KMS-11 (cell line): ENCODE measurements around the gene SKI.

Experiments
- H2AFZ ChIP-seq: fragments of 200-600 bp; sonication (generic); 2 replicates; pipeline ENCODE4 v1.6.1; 2016; ENCODE audit warnings: antibody characterized with exemption, mixed run types, low read depth
- H3K27ac ChIP-seq: fragments of 200-600 bp; sonication (generic); 2 replicates; pipeline ENCODE4 v1.6.1; 2016; ENCODE audit warnings: mild to moderate bottlenecking, mixed run types
- H3K27me3 ChIP-seq: fragments of 200-600 bp; sonication (generic); 2 replicates; pipeline ENCODE4 v1.6.1; 2017; ENCODE audit warnings: mild to moderate bottlenecking, low read depth, mixed run types, moderate library complexity; ENCODE audit not compliant: insufficient read depth
- H3K36me3 ChIP-seq: fragments of 200-600 bp; sonication (generic); 2 replicates; pipeline ENCODE4 v1.6.1; 2017; ENCODE audit warnings: mild to moderate bottlenecking, mixed run types; ENCODE audit not compliant: insufficient read depth
- H3K4me1 ChIP-seq: fragments of 200-600 bp; sonication (generic); 2 replicates; pipeline ENCODE4 v1.6.1; 2016; ENCODE audit warnings: mild to moderate bottlenecking, low read depth, mixed run types; ENCODE audit not compliant: poor library complexity, severe bottlenecking
- H3K4me2 ChIP-seq: fragments of 200-600 bp; sonication (generic); 2 replicates; pipeline ENCODE4 v1.7.0; 2016; ENCODE audit warnings: mild to moderate bottlenecking, mixed run types
- H3K4me3 ChIP-seq: fragments of 200-600 bp; sonication (generic); IDR thresholded peaks from 2 replicates; pipeline ENCODE4 v1.6.1; 2017; ENCODE audit warnings: low read depth, low read length, mixed read lengths; ENCODE audit not compliant: insufficient read depth
- H3K79me2 ChIP-seq: fragments of 200-600 bp; sonication (generic); 2 replicates; pipeline ENCODE4 v1.6.1; 2016; ENCODE audit warnings: low read depth, mixed run types; ENCODE audit not compliant: insufficient read depth
- H3K9ac ChIP-seq: fragments of 200-600 bp; sonication (generic); 2 replicates; pipeline ENCODE4 v1.6.1; 2016; ENCODE audit warnings: mild to moderate bottlenecking, mixed run types
- H4K20me1 ChIP-seq: fragments of 200-600 bp; sonication (generic); 2 replicates; pipeline ENCODE4 v1.6.1; 2016; ENCODE audit warnings: mild to moderate bottlenecking, mixed run types; ENCODE audit not compliant: insufficient read depth
- CTCF ChIP-seq: fragments of 200-600 bp; sonication (generic); conservative IDR thresholded peaks from 2 replicates; pipeline ENCODE4 v1.6.1; 2017; ENCODE audit warnings: low read depth, mild to moderate bottlenecking, antibody characterized with exemption, low read length, moderate library complexity, mixed read lengths

The SKI gene

GRCh38 chr1:2269193-2269921 lies 41.2 kb downstream of the SKI start:
- no peak overlapping the region for H3K4me2 ChIP-seq
- H3K79me2 ChIP-seq = no peaks in the 10 kb centered on the region
- H4K20me1 ChIP-seq = no peaks in the 10 kb centered on the region

DNA sequence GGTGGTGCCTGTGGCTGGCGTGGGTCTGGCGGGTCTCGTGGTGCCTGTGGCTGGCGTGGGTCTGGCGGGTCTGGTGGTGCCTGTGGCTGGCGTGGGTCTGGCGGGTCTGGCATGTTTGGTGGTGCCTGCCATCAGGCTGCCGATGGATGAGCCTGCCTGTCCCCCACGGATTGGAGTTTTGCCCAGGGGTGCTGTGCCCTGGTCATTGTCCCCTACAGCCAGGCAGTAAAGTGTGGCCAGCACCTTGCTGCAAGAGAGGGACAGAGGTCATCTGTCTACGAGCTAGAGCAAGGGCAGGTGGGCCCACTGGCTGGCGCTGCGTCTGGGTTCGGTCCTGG lies 41.8 kb downstream of the SKI start:
- Histone ChIP-seq H3K79me2 (no peaks in the 10 kb centered on the region), H2AFZ (no peak overlapping the region), H4K20me1 (no peaks in the 10 kb centered on the region), H3K4me2 (no peak overlapping the region), H3K4me3 (no peak overlapping the region), H3K4me1 (no peaks in the 10 kb centered on the region), H3K9ac (no peak overlapping the region), H3K27me3 (peaks cover 25% of the 10 kb centered on the region), H3K36me3 (no peaks in the 10 kb centered on the region), H3K27ac (no peak overlapping the region)
- TF ChIP-seq CTCF = no peak

More at GRCh38 chr1:2269193-2269921, 41.2 kb downstream of the SKI start:
- Histone ChIP-seq H3K4me1 (no peaks in the 10 kb centered on the region), H3K36me3 (no peaks in the 10 kb centered on the region), H3K27ac (no peak overlapping the region), H3K27me3 (peaks cover 22% of the 10 kb centered on the region), H2AFZ (no peak overlapping the region), H3K9ac (no peak overlapping the region), H3K4me3 (no peak overlapping the region)
- TF ChIP-seq CTCF = no peak

- Histone ChIP-seq H3K9ac (no peak overlapping the region), H3K27me3 (peaks cover 20% of the 10 kb centered on the region), H3K79me2 (no peaks in the 10 kb centered on the region), H3K4me2 (no peak overlapping the region), H3K4me1 (no peaks in the 10 kb centered on the region), H3K36me3 (no peaks in the 10 kb centered on the region), H3K4me3 (no peak overlapping the region), H3K27ac (no peak overlapping the region), H2AFZ (no peak overlapping the region), H4K20me1 (no peaks in the 10 kb centered on the region)
- no peak for TF ChIP-seq CTCF
These were observed 42.4 kb downstream of the SKI start for GRCh38 chr1:2270260-2271100.

DNA sequence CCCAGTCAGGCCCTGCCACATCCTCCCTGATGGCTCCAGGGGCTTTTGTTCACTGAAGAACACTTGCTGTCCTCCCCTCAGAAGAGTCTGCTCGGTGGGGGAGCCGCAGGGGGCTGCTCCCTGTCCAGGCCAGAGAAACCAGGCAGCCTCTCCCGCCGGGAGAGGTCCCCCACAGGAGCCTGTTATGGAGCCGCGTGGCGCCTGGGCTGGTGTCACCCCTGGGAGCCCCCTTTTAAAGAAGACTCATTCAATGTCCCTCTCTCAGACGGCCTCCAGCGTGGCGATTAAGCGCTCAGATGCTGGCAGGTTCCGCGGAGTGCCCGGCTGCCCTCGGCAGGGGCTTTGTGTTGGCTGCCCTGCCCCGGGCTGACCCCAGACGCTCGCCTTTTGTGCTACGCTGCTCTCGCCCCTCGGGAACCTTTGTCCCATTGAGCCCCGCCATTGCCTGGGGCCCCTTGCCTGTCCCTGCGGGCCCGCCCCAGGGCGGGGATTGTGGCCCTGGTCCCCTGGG lies 43.1 kb downstream of the SKI start:
- no peak for TF ChIP-seq CTCF
- no peak overlapping the region for H3K4me3 ChIP-seq
- no peak overlapping the region for H3K4me2 ChIP-seq
- H3K36me3 ChIP-seq = no peaks in the 10 kb centered on the region
- H2AFZ ChIP-seq = no peak overlapping the region
- no peaks in the 10 kb centered on the region for H3K79me2 ChIP-seq
- no peak overlapping the region for H3K27ac ChIP-seq
- no peaks in the 10 kb centered on the region for H3K4me1 ChIP-seq
- H3K27me3 ChIP-seq = peaks cover 20% of the 10 kb centered on the region
- H3K9ac ChIP-seq = no peak overlapping the region
- no peaks in the 10 kb centered on the region for H4K20me1 ChIP-seq
